ENCODE results near the gene MRPL12. TPM values are rescaled to one million over a fixed set of nuclear protein-coding genes. Genes with fewer than 3 reads are reported as not detected.
A peak's percentile ranks its signal among the peaks of the same experiment; 100 is the strongest.

MRPL12 gene
- total and polyA plus RNA-seq, 2 of the 13 experiments (the other 11 are each of a cell fraction or from before 2014, with no cell fraction given) = 39.1 to 94.1 TPM

DNA sequence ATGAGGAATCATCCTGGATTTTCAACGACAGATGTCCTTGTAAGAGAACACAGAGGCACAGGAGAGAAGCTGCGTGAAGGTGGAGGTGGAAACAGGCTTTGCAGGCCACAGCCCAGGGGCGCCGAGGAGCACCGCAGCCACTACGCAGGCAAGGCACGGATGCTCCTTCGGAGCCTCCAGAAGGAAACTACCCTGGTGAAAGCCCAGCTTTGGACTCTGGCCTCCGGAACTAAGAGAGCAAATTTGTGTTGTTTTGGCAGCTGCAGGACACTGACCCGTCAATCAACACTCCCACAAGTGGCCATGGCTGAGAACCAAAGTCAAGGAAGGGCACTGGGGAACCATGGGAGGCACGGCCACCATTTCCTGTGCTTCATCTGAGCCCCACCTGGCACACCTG, 23.0 kb upstream of the MRPL12 start (continued):
- TF ChIP-seq, protein P1, sequence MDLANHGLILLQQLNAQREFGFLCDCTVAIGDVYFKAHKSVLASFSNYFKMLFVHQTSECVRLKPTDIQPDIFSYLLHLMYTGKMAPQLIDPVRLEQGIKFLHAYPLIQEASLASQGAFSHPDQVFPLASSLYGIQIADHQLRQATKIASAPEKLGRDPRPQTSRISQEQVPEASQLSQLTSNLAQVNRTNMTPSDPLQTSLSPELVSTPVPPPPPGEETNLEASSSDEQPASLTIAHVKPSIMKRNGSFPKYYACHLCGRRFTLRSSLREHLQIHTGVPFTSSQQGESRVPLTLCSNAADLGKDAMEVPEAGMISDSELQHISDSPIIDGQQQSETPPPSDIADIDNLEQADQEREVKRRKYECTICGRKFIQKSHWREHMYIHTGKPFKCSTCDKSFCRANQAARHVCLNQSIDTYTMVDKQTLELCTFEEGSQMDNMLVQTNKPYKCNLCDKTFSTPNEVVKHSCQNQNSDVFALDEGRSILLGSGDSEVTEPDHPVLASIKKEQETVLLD (CRISPR knock-in tag; IDR thresholded peaks at IDR 0.05; ENCODE audit: low read depth) = no peak
- no peak for TF ChIP-seq ZNF317 (CRISPR knock-in tag; IDR thresholded peaks at IDR 0.05)
- TF ChIP-seq, protein P2, sequence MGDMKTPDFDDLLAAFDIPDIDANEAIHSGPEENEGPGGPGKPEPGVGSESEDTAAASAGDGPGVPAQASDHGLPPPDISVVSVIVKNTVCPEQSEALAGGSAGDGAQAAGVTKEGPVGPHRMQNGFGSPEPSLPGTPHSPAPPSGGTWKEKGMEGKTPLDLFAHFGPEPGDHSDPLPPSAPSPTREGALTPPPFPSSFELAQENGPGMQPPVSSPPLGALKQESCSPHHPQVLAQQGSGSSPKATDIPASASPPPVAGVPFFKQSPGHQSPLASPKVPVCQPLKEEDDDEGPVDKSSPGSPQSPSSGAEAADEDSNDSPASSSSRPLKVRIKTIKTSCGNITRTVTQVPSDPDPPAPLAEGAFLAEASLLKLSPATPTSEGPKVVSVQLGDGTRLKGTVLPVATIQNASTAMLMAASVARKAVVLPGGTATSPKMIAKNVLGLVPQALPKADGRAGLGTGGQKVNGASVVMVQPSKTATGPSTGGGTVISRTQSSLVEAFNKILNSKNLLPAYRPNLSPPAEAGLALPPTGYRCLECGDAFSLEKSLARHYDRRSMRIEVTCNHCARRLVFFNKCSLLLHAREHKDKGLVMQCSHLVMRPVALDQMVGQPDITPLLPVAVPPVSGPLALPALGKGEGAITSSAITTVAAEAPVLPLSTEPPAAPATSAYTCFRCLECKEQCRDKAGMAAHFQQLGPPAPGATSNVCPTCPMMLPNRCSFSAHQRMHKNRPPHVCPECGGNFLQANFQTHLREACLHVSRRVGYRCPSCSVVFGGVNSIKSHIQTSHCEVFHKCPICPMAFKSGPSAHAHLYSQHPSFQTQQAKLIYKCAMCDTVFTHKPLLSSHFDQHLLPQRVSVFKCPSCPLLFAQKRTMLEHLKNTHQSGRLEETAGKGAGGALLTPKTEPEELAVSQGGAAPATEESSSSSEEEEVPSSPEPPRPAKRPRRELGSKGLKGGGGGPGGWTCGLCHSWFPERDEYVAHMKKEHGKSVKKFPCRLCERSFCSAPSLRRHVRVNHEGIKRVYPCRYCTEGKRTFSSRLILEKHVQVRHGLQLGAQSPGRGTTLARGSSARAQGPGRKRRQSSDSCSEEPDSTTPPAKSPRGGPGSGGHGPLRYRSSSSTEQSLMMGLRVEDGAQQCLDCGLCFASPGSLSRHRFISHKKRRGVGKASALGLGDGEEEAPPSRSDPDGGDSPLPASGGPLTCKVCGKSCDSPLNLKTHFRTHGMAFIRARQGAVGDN (CRISPR knock-in tag; IDR thresholded peaks at IDR 0.05) = peak; percentile 71
- TF ChIP-seq EHMT2 (IDR thresholded peaks at IDR 0.05; ENCODE audit: borderline replicate concordance, low read depth, low read length) = no peak
- TF ChIP-seq RAD21 (CRISPR knock-in tag; IDR thresholded peaks at IDR 0.05) = no peak
- TF ChIP-seq SRSF1 (optimal IDR thresholded peaks at IDR 0.05; ENCODE audit: low read depth, low read length) = no peak
- TF ChIP-seq ZNF572 (CRISPR knock-in tag; IDR thresholded peaks at IDR 0.05) = no peak
- TF ChIP-seq ARID2 (CRISPR knock-in tag; IDR thresholded peaks at IDR 0.05; ENCODE audit: borderline replicate concordance) = no peak
- peak; percentile 88 for TF ChIP-seq ZBTB38 (CRISPR knock-in tag; IDR thresholded peaks at IDR 0.05)
- TF ChIP-seq, protein P3, sequence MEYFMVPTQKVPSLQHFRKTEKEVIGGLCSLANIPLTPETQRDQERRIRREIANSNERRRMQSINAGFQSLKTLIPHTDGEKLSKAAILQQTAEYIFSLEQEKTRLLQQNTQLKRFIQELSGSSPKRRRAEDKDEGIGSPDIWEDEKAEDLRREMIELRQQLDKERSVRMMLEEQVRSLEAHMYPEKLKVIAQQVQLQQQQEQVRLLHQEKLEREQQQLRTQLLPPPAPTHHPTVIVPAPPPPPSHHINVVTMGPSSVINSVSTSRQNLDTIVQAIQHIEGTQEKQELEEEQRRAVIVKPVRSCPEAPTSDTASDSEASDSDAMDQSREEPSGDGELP (IDR thresholded peaks at IDR 0.05; ENCODE audit: borderline replicate concordance, low read depth) = peak; percentile 27; the same call in 1 of the 2 replicates
- no peak for TF ChIP-seq ZNF264 (CRISPR knock-in tag; IDR thresholded peaks at IDR 0.05)
- TF ChIP-seq HOXA5 (CRISPR knock-in tag; IDR thresholded peaks at IDR 0.05) = no peak
- no peak for TF ChIP-seq PHF5A (CRISPR knock-in tag; IDR thresholded peaks at IDR 0.05; ENCODE audit: low read depth, unreplicated experiment)
- no peak for TF ChIP-seq ZNF224 (CRISPR knock-in tag; IDR thresholded peaks at IDR 0.05)
- no peak for TF ChIP-seq TBL1XR1 (IDR thresholded peaks at IDR 0.05; ENCODE audit: borderline replicate concordance, low read length, partially characterized antibody)
- peak; percentile 33 for TF ChIP-seq YY1 (IDR thresholded peaks at IDR 0.05; ENCODE audit: insufficient read depth, insufficient replicate concordance, low read depth, low read length)
- TF ChIP-seq, protein P4, sequence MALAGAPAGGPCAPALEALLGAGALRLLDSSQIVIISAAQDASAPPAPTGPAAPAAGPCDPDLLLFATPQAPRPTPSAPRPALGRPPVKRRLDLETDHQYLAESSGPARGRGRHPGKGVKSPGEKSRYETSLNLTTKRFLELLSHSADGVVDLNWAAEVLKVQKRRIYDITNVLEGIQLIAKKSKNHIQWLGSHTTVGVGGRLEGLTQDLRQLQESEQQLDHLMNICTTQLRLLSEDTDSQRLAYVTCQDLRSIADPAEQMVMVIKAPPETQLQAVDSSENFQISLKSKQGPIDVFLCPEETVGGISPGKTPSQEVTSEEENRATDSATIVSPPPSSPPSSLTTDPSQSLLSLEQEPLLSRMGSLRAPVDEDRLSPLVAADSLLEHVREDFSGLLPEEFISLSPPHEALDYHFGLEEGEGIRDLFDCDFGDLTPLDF (CRISPR knock-in tag; IDR thresholded peaks at IDR 0.05) = no peak
- no peak for TF ChIP-seq ZNF296 (CRISPR knock-in tag; conservative IDR thresholded peaks at IDR 0.05)
- TF ChIP-seq, protein P5, sequence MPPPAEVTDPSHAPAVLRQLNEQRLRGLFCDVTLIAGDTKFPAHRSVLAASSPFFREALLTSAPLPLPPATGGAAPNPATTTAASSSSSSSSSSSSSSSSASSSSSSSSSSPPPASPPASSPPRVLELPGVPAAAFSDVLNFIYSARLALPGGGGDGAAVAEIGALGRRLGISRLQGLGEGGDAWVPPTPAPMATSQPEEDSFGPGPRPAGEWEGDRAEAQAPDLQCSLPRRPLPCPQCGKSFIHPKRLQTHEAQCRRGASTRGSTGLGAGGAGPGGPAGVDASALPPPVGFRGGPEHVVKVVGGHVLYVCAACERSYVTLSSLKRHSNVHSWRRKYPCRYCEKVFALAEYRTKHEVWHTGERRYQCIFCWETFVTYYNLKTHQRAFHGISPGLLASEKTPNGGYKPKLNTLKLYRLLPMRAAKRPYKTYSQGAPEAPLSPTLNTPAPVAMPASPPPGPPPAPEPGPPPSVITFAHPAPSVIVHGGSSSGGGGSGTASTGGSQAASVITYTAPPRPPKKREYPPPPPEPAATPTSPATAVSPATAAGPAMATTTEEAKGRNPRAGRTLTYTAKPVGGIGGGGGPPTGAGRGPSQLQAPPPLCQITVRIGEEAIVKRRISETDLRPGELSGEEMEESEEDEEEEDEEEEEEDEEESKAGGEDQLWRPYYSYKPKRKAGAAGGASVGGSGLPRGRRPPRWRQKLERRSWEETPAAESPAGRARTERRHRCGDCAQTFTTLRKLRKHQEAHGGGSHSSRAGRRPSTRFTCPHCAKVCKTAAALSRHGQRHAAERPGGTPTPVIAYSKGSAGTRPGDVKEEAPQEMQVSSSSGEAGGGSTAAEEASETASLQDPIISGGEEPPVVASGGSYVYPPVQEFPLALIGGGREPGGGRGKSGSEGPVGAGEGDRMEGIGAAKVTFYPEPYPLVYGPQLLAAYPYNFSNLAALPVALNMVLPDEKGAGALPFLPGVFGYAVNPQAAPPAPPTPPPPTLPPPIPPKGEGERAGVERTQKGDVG (CRISPR knock-in tag; IDR thresholded peaks at IDR 0.05; ENCODE audit: borderline replicate concordance) = peak; percentile 70; the same call in 1 of the 2 replicates
- peak; percentile 18; the same call in 1 of the 2 replicates for TF ChIP-seq FOXO1 (CRISPR knock-in tag; IDR thresholded peaks at IDR 0.05)

Measured in HepG2 (cell line).